GM21529 (cell line): ENCODE data around the gene UBE2I.

Experiments used
- ATAC-seq: cut with Tn5 transposase; IDR thresholded peaks from one replicate; pipeline ENCODE4 v1.9.1; 2021; ENCODE audit not compliant: unreplicated experiment

UBE2I gene

DNA sequence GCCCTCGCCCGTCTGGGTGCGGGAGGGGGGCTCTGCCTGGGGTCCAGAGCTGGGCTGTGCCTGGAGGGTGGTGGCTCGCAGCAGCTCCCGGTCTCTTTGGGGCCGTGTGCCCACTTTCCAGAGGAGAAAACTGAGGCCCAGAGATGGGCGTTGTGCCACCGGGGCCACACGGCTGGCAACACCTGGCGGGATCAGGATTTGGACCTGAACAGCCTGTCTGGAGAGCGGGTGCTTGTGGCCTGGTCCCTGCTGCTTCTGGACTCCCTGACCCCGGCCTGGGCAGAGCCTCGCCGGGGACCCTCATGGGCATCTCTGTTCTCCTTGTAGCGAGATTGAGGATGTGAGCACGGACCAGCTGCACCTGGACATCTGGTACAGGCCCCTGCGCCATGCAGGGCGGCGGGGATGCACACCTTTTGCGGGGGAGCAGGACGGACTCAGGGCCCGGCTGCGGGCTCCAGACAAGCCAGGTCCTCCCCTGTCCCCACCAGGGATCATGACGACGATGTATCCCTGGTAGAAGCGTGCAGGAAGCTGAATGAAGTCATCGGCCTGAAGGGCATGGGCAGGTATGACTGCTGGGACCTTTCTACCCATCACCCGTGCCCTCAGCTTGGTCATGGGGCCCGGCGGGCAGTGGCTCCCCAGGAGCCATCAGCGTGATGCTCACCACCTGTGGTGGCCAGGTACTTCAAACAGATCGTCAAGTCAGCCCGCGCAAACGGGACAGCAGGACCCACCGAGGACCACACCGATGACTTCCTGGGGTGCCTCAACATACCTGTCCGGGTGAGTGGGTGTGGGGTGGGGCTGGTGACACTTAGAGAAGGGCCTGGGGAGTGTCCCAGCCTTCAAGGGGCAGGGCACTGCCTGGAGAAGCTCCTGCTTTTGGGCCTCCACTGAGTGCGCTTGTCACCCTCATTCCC is 32.3 kb downstream of the UBE2I start:
- ATAC-seq: no peak

DNA sequence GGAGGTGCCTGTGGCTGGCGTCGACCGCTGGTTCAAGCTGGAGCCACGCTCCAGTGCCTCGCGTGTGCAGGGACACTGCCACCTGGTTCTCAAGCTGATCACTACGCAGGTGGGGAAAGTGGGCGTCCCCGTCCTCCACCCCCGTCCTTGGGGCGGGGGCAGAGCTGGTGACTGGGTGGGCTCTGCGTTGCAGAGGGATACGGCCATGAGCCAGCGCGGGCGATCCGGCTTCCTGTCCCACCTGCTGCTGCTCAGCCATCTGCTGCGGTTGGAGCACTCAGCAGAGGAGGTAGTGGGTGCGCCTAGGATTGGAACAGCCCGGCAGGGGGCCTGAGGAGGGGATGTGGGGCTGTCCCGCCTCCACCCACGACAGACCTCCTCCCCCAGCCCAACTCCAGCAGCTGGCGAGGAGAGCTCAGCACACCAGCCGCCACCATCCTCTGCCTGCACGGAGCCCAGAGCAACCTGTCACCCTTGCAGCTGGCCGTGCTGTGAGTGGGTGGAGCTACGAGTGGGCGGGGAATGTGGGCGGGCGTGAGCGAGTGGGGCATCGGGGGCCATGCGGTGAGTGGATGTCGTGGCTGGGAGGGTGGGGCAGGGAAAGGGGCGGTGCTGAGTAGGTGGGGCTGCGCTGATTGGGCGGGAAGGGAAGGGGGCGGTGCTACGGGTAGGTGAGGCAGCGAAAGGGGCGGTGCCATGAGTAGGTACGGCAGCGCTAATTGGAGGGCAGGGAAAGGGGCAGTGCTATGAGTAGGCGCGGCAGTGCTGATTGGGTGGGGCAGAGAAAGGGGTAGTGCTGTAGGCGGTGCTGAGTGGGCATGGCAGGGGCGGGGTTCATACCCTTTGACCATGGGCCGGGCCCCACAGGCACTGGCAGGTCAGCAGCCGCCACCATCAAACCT is 33.3 kb downstream of the UBE2I start:
- ATAC-seq: peak; percentile 81

DNA sequence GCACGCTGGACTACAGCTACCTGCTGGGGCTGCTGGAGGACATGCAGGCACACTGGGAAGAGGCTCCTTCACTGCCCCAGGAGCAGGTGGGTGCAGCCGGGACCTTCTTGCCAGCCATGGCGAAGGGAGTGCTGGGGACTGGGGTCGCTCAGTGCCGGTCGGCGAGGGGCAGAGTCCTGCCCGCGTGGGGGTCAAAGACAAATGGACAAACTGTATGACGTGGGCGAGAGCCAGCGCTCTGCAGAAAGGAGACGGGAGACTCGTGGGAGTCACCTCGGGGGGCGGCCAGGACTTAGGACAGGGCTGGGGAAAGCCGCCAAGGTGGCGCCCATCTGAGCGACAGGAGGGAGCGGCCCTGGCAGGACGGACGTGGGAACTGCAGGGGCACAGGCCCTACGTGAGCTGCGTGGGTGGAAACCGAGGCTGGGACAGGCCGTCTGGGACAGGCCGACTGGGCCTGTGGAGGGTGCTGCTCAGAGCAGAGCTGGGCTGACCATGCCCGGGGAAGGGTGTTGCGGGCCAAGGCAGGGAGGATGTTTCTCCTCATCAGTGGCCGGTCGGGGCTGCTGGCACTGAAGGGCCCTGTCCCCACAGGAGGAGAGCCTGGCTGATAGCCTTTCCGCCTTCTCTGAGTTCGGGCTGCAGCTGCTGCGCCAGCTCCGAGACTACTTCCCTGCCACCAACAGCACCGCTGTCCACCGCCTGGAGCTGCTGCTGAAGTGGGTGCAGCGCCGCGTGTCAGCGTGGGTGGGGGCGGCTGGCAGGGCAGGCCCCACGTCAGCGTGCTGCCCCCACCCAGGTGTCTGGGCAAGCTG is 34.2 kb downstream of the UBE2I start:
- ATAC-seq: no peak

DNA sequence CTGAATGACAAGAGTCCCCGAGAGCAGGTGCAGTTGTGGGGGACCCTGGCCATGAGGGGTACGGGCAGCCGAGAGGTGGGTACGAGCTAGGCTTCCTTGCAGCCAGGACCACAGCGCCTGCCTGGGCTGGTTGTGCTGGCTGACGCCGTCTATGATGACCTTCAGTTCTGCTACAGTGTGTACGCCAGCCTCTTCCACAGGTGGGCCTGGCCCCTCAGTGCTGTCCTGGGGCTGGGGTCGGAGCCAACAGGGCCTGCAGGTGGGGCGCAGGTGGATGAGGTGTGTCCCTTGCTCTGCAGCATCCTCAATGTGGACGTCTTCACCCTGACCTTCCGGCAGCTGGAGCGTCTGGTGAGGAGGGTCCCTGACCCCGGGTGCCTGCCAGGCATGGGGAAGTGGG is 35.1 kb downstream of the UBE2I start:
- ATAC-seq: no peak

DNA sequence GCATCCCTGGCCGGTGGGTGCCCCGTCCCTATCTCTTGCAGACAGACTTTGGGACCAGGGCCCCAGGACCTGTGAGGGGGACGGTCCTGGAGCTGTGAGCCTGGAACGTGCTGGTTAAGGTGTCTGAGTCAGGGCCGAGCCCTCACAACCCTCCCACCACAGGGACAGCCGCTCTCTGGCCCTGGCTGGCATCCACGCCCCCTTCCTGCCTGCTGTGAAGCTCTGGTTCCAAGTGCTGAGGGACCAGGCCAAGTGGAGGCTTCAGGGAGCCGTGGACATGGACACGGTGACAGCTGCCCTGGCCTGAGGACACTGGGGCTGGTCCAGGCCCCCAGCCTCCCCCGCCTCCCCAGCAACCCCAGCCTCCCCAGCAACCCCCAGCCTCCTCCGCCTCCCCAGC is 35.7 kb downstream of the UBE2I start:
- no peak for ATAC-seq

DNA sequence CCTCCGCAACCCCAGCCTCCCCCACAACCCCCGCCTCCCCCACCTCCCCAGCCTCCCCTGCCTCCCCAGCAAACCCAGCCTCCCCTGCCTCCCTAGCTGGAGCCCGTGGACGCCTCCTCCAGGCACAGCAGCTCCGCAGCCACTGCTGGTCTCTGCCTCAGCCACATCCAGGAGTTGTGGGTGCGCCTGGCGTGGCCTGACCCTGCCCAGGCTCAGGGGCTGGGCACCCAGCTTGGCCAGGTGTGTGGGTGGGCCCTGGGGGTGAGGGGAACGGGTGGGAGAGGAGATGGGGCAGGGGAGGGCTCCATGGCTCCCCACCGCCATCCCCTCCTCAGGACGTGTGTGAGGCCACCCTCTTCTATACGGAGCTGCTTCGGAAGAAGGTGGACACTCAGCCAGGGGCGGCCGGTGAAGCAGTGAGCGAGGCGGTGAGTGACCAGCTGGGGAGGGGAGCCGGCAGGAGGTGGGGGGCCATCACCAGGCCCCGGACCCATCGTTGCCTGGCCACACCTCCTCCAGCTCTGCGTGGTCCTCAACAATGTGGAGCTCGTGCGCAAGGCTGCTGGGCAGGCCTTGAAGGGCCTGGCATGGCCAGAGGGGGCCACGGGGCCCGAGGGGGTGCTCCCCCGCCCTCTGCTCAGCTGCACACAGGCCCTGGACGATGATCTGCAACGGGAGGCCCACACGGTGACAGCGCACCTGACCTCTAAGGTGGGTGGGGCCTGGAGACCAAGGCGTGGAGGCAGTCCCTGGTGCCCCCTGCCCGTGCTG is 36.4 kb downstream of the UBE2I start:
- no peak for ATAC-seq

DNA sequence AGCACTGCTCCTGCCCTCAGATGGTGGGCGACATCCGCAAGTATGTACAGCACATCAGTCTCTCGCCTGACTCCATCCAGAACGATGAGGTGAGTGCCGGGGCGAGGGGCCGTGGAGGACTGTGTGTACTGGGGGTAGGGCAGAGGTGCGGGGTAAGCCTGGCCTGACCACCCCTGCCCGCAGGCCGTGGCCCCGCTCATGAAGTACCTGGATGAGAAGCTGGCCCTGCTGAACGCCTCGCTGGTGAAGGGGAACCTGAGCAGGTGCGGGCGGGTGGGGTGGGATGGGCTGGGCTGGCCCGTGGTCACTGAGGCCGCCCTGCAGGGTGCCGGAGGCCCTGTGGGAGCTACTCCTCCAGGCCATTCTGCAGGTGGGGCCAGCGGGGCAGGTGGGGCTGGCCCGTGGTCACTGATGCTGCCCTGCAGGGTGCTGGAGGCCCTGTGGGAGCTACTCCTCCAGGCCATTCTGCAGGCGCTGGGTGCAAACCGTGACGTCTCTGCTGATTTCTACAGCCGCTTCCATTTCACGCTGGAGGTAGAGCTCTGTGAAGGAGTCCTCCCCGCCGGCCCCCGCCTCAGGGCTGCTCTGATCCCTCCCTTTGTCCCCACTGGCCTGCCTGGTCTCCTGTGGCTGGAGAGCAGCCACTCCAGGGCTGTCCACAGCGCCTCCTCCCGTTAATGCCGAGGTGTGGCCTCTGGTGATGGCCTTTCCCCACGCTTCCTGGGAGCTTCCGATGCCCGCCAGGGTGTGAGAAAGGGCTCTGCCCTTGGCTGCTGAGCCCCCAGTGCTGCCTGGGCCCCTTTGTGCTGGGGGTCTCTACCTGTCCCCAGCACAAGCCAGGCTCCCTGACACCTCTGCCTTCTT is 37.2 kb downstream of the UBE2I start:
- ATAC-seq: no peak

DNA sequence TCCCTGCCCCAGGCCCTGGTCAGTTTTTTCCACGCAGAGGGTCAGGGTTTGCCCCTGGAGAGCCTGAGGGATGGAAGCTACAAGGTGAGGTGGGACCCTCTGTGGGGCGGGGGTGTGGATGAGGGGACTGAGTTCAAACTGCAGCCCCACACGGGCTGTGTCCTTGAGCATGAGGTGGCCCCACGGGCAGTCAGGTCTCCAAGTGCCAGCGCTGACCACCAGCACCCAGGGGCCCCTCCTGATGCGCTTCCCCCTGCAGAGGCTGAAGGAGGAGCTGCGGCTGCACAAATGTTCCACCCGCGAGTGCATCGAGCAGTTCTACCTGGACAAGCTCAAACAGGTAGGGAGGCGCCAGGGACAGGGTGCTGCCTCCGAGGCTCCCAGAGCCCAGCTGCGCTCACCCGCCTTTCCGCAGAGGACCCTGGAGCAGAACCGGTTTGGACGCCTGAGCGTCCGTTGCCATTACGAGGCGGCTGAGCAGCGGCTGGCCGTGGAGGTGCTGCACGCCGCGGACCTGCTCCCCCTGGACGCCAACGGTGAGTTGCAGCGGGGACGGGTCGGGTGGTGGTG is 37.9 kb downstream of the UBE2I start:
- ATAC-seq: no peak

DNA sequence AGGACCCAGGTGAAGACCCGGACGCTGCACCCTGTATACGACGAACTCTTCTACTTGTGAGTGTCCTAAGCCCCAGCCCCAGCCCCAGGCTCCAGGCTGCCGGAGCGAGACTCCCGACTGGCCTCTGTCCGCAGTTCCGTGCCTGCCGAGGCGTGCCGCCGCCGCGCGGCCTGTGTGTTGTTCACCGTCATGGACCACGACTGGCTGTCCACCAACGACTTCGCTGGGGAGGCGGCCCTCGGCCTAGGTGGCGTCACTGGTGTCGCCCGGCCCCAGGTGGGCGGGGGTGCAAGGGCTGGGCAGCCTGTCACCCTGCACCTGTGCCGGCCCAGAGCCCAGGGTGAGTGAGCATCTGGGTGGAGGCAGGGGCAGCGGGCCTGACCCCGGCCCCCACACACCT is 38.5 kb downstream of the UBE2I start:
- ATAC-seq: no peak

DNA sequence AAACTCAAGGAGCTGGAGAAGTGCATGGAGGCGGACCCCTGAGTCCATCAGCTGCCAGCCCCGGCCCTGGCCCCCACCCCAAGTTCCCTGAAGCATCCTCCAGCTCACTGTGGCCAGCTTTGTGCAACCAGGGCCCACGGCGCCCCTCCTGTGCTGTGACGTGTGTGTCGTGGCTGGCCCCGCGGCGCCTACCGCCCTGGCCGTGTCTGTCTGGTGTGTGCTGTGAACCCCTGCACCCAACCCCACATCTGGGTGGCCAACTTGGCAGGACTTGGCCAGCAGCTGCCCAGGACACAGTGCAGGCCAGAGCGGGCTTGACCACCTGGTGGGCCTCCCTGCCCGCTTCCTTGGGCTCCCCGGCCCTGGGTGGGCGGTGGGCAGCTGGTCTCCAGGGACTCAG is 39.0 kb downstream of the UBE2I start:
- no peak for ATAC-seq

DNA sequence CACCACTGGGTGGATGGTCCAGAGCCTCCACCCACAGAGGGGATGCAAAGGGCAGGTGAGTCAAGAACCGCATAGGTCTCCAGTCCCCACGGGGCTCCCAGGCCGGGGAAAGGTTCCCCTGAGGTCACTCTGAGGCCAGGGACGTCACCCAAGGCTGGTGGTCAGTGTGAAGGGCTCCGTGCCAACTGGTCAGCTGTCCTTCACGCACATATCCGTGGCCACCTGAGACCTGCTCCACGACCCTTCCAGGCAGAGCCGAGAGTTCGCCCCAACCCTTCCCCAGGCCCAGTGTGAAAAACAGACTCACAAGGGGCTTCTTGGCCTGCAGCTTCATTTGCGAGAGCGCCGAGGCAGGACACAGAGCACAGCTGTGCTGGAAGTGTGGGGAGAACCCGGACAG is 39.5 kb downstream of the UBE2I start:
- no peak for ATAC-seq

DNA sequence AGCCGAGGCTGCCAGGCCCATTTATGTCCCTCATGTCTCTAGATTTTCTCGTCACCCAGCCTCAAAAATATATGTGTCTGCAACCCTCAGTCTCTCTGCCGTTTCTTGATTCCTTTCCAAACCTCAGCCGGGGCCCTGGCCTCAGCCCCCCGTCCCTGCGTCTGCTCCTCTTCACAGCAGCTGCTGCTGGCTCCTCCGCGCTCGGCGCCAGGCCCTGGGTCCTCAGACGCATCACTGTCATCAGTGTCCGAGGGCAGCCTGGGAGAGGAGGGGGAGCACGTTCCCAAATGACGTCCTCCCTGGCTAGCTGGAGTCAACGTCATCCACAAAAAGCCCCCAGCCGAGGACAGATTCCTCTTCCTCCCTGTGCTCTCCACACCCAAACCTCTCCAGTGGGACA is 39.9 kb downstream of the UBE2I start:
- no peak for ATAC-seq

DNA sequence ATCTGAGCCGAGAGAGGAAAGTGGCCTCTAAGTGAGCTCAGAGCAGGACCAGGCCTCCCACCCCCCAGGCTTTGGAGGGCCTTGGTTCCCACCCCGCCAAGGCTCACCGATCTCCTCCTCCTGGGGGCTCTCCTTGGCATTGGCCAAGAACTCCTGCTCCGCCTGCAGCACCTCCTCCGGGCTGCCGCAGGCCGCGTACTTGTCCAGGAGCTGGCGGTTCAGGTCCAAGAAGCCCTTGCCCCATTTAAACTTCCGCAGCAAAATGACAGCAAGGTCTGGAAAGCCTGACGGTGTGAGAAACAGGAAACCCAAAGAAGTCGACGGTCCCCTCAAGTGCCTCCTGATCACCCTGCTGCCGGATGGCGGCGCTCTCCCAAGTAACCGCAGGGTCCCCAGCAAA is 40.5 kb downstream of the UBE2I start:
- ATAC-seq: no peak

DNA sequence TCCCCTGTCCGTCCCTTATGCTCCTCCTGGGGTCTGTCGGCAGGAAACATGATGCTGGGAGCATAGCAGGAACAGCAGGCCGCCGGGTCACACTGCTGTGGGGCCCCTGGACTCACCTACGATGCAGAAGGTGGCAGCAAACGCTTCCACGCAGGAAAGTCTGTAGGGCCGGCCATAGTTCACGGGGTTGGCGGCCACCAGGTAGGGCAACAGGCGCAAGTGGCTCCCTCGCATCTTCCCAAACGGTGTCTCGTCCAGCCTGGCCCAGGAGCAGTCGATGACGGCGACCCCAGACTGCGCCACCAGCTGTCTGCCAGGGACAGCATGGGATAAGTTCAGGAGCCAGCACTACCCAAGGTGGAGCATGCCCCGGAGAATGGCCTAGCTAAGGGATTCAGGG is 41.3 kb downstream of the UBE2I start:
- ATAC-seq: no peak

DNA sequence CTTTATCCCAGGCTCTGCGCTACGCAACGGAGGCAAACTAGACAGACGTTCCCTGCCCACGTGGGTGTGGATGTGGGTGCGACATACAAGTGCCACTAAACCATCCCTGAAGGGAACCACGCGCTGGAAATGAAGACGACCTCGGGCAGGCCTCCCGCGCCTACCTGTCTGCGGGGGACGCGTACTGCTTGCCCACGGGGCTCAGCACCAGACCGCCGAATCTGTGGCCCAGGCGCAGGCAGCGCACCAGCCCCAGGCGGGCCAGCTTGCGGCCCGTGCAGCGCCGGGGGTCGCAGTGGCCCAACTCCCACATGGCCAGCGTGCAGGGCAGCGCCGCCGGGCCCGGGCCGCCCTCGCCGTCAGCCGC is 41.8 kb downstream of the UBE2I start:
- peak; percentile 4 for ATAC-seq

DNA sequence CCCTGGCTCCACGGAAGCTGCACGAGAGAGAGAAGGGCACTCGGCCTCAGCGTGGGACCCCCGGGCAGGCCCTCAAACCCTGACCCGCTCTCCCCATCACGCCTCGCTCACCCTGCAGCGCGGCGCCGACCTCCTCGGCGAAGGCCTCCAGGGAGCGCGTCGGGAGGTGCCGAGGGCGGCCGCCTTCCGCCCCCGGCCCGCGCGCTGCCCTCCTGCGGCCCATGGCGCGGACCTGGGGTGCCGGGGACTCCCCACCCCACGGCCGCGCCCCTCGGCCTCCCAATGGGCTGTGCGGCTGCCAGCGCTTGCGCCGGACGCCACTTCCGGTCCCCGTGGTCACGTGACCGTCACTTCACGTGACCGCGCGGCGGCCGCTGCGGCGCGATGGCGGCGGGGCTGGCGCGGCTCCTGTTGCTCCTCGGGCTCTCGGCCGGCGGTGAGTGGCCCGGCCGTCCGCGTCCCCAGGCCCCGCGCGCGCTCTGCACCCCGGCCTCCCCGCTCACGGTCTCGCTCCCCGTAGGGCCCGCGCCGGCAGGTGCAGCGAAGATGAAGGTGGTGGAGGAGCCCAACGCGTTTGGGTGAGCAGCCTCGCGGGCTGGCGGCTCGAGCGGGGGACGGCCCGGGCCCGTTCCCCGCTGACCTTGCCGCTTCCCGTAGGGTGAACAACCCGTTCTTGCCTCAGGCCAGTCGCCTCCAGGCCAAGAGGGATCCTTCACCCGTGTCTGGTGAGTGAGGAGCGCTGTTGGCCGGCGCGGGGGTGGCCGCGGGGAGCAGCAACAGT is 42.3 kb downstream of the UBE2I start, which contains the start of the genes GNPTG and TSR3:
GNPTG (plus strand) TSS at position 350 of the 781 bp plus-strand sequence; CDS start at position 385, 35 bp downstream.
TSR3 (minus strand) TSS at position 297 of the 781 bp plus-strand sequence; CDS start at position 223, 74 bp downstream.
- ATAC-seq: peak; percentile 74

DNA sequence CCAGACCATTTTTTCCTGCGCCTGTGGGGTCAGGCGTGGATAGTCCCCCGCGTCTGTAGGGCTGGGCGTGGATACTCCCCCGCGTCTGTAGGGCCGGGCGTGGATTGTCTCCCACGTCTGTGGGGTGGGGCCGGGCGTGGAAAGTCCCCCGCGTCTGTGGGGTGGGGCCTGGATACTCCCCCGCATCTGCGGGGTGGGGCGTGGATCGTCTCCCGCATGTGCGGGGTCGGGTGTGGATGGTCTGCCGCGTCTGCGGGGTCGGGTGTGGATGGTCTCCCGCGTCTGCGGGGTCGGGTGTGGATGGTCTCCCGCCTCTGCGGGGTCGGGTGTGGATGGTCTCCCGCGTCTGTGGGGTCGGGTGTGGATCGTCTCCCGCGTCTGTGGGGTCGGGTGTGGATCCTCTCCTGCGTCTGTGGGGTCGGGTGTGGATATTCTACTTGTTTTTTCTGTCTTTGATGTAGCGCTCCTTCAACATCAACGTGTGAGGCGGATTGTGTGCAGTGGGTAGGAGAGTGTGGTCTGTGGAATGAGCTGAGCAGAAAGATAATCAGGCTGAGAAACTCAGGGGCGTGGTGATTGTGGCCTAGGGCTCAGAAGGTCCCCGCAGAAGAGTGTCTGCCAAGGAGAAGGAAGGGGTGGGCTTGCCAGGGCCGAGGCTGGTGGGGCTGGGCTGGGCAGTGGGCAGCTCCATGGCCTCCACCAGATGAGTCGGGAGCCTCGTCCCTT is 45.5 kb downstream of the UBE2I start:
- ATAC-seq: no peak
